H1 (cell line): Measurements from ENCODE around the gene SEMA3G. TPM values are rescaled to one million over a fixed set of nuclear protein-coding genes. Genes with fewer than 3 reads are reported as not detected.

Source experiments
- CTCF ChIA-PET: fragments of 300-600 bp; sonication (Branson Sonifier 250); formaldehyde crosslinking; loops from one replicate; lab custom pipeline; 2021; ENCODE audit not compliant: partially characterized antibody; lab: Charles Lee
- POLR2A ChIA-PET: fragments of 300-600 bp; sonication (Branson Sonifier 250); formaldehyde crosslinking; loops from one replicate; lab custom pipeline; 2021; ENCODE audit warnings: inconsistent platforms; ENCODE audit not compliant: partially characterized antibody; lab: Charles Lee
- DNase-seq, 2 experiments: peaks; one replicate each; pipeline versions ENCODE4 v3.0.0 to v3.0.0-alpha.2; 2010 to 2022; ENCODE audit warnings: low spot score in 2 of 2, low read depth in 1 of 2, mixed read lengths in 1 of 2
- FAIRE-seq: peaks from 2 replicates; lab custom pipeline; 2011; peaks lifted over from hg19 to GRCh38; lab: Jason Lieb, UNC
- H2AFZ ChIP-seq: 2 replicates; pipeline ENCODE4 v1.8.1; 2012; ENCODE audit warnings: low read length, inconsistent platforms
- H2AK5ac ChIP-seq: 2 replicates; pipeline ENCODE4 v1.6.1; 2013; ENCODE audit warnings: low read depth, low read length
- H2BK120ac ChIP-seq: replicated peaks from 2 replicates; pipeline ENCODE3; 2013; ENCODE audit warnings: low read depth, low read length, inconsistent platforms
- H2BK12ac ChIP-seq: 2 replicates; pipeline ENCODE4 v1.6.1; 2013; ENCODE audit warnings: low read depth, low read length
- H2BK15ac ChIP-seq: 2 replicates; pipeline ENCODE4 v1.6.1; 2013; ENCODE audit warnings: low read length
- H2BK20ac ChIP-seq: 2 replicates; pipeline ENCODE4 v1.6.1; 2013; ENCODE audit warnings: low read length
- H2BK5ac ChIP-seq: 2 replicates; pipeline ENCODE4 v1.6.1; 2013; ENCODE audit warnings: low read depth, low read length
- H3K14ac ChIP-seq: 2 replicates; pipeline ENCODE4 v1.6.1; 2013; ENCODE audit warnings: inconsistent platforms; ENCODE audit not compliant: insufficient read length
- H3K18ac ChIP-seq: 2 replicates; pipeline ENCODE4 v1.6.1; 2013; ENCODE audit warnings: low read length; ENCODE audit errors: extremely low read depth
- H3K23ac ChIP-seq: 2 replicates; pipeline ENCODE4 v1.6.1; 2013; ENCODE audit warnings: inconsistent platforms; ENCODE audit not compliant: insufficient read length
- H3K23me2 ChIP-seq: 2 replicates; pipeline ENCODE4 v1.6.1; 2013; ENCODE audit warnings: low read depth, low read length
- H3K27ac ChIP-seq: 2 replicates; pipeline ENCODE4 v1.6.1; 2011; ENCODE audit warnings: low read depth, low read length, inconsistent platforms
- H3K27me3 ChIP-seq, 4 experiments: replicated peaks in 1 of 4; 1 replicate in 1 of 4; 2 replicates in 3 of 4; pipeline versions ENCODE4 v1.6.1 to v1.8.1; 2011 to 2013; ENCODE audit warnings: low read length in 3 of 4, mild to moderate bottlenecking in 3 of 4, inconsistent platforms in 2 of 4, mixed read lengths in 2 of 4, moderate library complexity in 1 of 4; ENCODE audit not compliant: control insufficient read depth in 3 of 4, insufficient read depth in 3 of 4; ENCODE audit errors: extremely low read depth in 1 of 4
- H3K36me3 ChIP-seq, 4 experiments: 2 replicates each; pipeline versions ENCODE4 v1.6.1 to v1.8.1; 2011 to 2013; ENCODE audit warnings: mild to moderate bottlenecking in 4 of 4, low read length in 3 of 4, moderate library complexity in 2 of 4, control low read depth in 1 of 4, inconsistent platforms in 1 of 4; ENCODE audit not compliant: insufficient read depth in 4 of 4, control insufficient read depth in 2 of 4
- H3K4ac ChIP-seq: replicated peaks from 2 replicates; pipeline ENCODE3; 2013; ENCODE audit warnings: low read length, low read depth, mixed read lengths, inconsistent platforms; ENCODE audit not compliant: insufficient read length
- H3K4me1 ChIP-seq, 4 experiments: replicated peaks in 1 of 4; 1 replicate in 1 of 4; 2 replicates in 3 of 4; pipeline versions ENCODE4 v1.6.1 to v1.8.1; 2011 to 2013; ENCODE audit warnings: low read length in 3 of 4, inconsistent platforms in 2 of 4, mixed read lengths in 1 of 4; ENCODE audit not compliant: insufficient read depth in 4 of 4, control insufficient read depth in 3 of 4
- H3K4me2 ChIP-seq, 2 experiments: 2 replicates each; pipeline versions ENCODE4 v1.6.1 to v1.8.1; 2011 to 2013; ENCODE audit warnings: low read depth in 2 of 2, low read length in 2 of 2, control low read depth in 1 of 2, inconsistent platforms in 1 of 2, mild to moderate bottlenecking in 1 of 2; ENCODE audit not compliant: insufficient read depth in 1 of 2
- H3K4me3 ChIP-seq, 4 experiments: fragments of 200-600, 300-600 bp in 1 of 4; sonication (generic), shearing (Covaris generic), sonication (Bioruptor Twin) in 1 of 4; 2 replicates each; pipeline versions ENCODE4 v1.5.1 to v1.8.1; 2011 to 2016; ENCODE audit warnings: low read length in 4 of 4, low read depth in 3 of 4, control low read depth in 2 of 4, inconsistent platforms in 2 of 4, mild to moderate bottlenecking in 2 of 4, mixed read lengths in 1 of 4, moderate library complexity in 1 of 4; ENCODE audit not compliant: insufficient read depth in 2 of 4; ENCODE audit errors: extremely low read depth in 1 of 4
- H3K56ac ChIP-seq: replicated peaks from 2 replicates; pipeline ENCODE3; 2013; ENCODE audit warnings: low read depth, mild to moderate bottlenecking, mixed read lengths, low read length, inconsistent platforms; ENCODE audit not compliant: insufficient read length
- H3K79me1 ChIP-seq: 2 replicates; pipeline ENCODE4 v1.6.1; 2013; ENCODE audit warnings: low read depth, low read length, control low read depth
- H3K79me2 ChIP-seq, 2 experiments: 2 replicates each; pipeline versions ENCODE4 v1.6.1 to v1.8.1; 2012 to 2013; ENCODE audit warnings: low read length in 2 of 2, mild to moderate bottlenecking in 2 of 2, inconsistent platforms in 1 of 2; ENCODE audit not compliant: insufficient read depth in 2 of 2, control insufficient read depth in 1 of 2
- H3K9ac ChIP-seq, 4 experiments: replicated peaks in 1 of 4; 1 replicate in 1 of 4; 2 replicates in 3 of 4; pipeline versions ENCODE4 v1.6.1 to v1.8.1; 2011 to 2013; ENCODE audit warnings: low read depth in 3 of 4, low read length in 3 of 4, control low read depth in 2 of 4, mild to moderate bottlenecking in 2 of 4, moderate library complexity in 2 of 4, inconsistent platforms in 1 of 4; ENCODE audit errors: extremely low read depth in 1 of 4
- H3K9me3 ChIP-seq, 2 experiments: 2 replicates each; pipeline versions ENCODE4 v1.6.1 to v1.8.1; 2012 to 2013; ENCODE audit warnings: mild to moderate bottlenecking in 2 of 2, moderate library complexity in 2 of 2, control low read depth in 1 of 2, inconsistent platforms in 1 of 2, low read depth in 1 of 2, low read length in 1 of 2, mixed read lengths in 1 of 2; ENCODE audit not compliant: insufficient read depth in 2 of 2
- H4K20me1 ChIP-seq, 2 experiments: replicated peaks in 1 of 2; 2 replicates each; pipeline versions ENCODE3 to v1.8.1; 2011 to 2013; ENCODE audit warnings: inconsistent platforms in 2 of 2, low read length in 2 of 2, mild to moderate bottlenecking in 1 of 2; ENCODE audit not compliant: insufficient read depth in 2 of 2, control insufficient read depth in 1 of 2
- H4K5ac ChIP-seq: 2 replicates; pipeline ENCODE4 v1.6.1; 2013; ENCODE audit warnings: low read length, low read depth, mixed read lengths, inconsistent platforms; ENCODE audit not compliant: insufficient read length
- H4K8ac ChIP-seq: 2 replicates; pipeline ENCODE4 v1.8.0; 2013; ENCODE audit warnings: mild to moderate bottlenecking, moderate library complexity, low read length, inconsistent platforms; ENCODE audit not compliant: insufficient read depth; ENCODE audit errors: extremely low read depth
- H4K91ac ChIP-seq: replicated peaks from 2 replicates; pipeline ENCODE3; 2013; ENCODE audit warnings: low read length, mixed read lengths, inconsistent platforms; ENCODE audit not compliant: insufficient read length
- CHD1 ChIP-seq: IDR thresholded peaks from 2 replicates; pipeline ENCODE4 v1.6.1; 2012; ENCODE audit warnings: low read depth, low read length, improper control_type of control experiment
- E2F6 ChIP-seq: IDR thresholded peaks from 2 replicates; pipeline ENCODE4 v1.6.1; 2012; ENCODE audit warnings: inconsistent platforms
- EGR1 ChIP-seq: IDR thresholded peaks from 2 replicates; pipeline ENCODE4 v1.6.1; 2011; ENCODE audit warnings: low read depth, low read length, borderline replicate concordance
- FOSL1 ChIP-seq: IDR thresholded peaks from 2 replicates; pipeline ENCODE4 v1.6.1; 2011; ENCODE audit warnings: mild to moderate bottlenecking, low read depth, low read length, moderate library complexity; ENCODE audit not compliant: insufficient read depth
- KDM1A ChIP-seq: fragments of 200-600, 300-600 bp; sonication (generic); IDR thresholded peaks from 2 replicates; pipeline ENCODE4 v1.7.1; 2016; ENCODE audit warnings: mild to moderate bottlenecking, low read length, borderline replicate concordance
- POU5F1 ChIP-seq: IDR thresholded peaks from 2 replicates; pipeline ENCODE4 v1.6.1; 2011; ENCODE audit warnings: low read depth, mild to moderate bottlenecking, low read length, moderate library complexity
- SRF ChIP-seq: IDR thresholded peaks from 2 replicates; pipeline ENCODE4 v1.6.1; 2011; ENCODE audit warnings: mild to moderate bottlenecking, low read depth, low read length, moderate library complexity
- WGBS, 2 experiments: shearing (Covaris generic) in 1 of 2; methylation state at CpG; one replicate each; pipeline versions ENCODE4 v1.1.6 to v1.1.7; 2013 to 2015; ENCODE audit warnings: low lambda C conversion rate in 2 of 2, mixed read lengths in 2 of 2, inconsistent platforms in 1 of 2, low coverage in 1 of 2, missing lambda C conversion rate in 1 of 2; ENCODE audit not compliant: insufficient replicate concordance in 2 of 2, insufficient coverage in 1 of 2, insufficient read length in 1 of 2; ENCODE audit errors: extremely low coverage in 1 of 2, missing lambda C conversion rate in 1 of 2; 5-methylcytosine and 5-hydroxymethylcytosine counted together
- polyA plus RNA-seq, 7 experiments: library from polyadenylated mRNA; depleted of rRNA in 3 of 7; stranded (reverse) in 5 of 7; unstranded in 2 of 7; fragments of >200 nt in 5 of 7; fragments of 200-250 nt in 2 of 7; gene quantifications; 1 replicate in 5 of 7; 2 replicates in 1 of 7; 4 replicates in 1 of 7; pipeline versions ENCODE4 v1.2.1 to v1.2.3, GENCODE V29; 2011 to 2013; ENCODE audit warnings: missing spikeins in 2 of 7, mixed read lengths in 2 of 7
- total RNA-seq: library from RNA; stranded (reverse); fragmentation: NEBNext Ultra II Directional; extraction: Animal tissue kit (Norgen Biotek cat#: 25700); gene quantifications from 2 replicates; pipeline ENCODE4 v1.2.1, GENCODE V29; 2021
- TF ChIP-seq, protein P1 (sequence below): IDR thresholded peaks from 2 replicates; pipeline ENCODE4 v1.6.1; 2011; ENCODE audit warnings: low read length, improper control_type of control experiment
- TF ChIP-seq, protein P2 (sequence below): IDR thresholded peaks from 2 replicates; pipeline ENCODE4 v1.6.1; 2012; ENCODE audit warnings: inconsistent platforms

The SEMA3G gene
- total and polyA plus RNA-seq, 2 of the 8 experiments (the other 6 are each of a cell fraction or from before 2014, with no cell fraction given): 0.95 to 1.5 TPM

GRCh38 chr3:52480768-52481715 is 36.1 kb upstream of the SEMA3G start:
- no peak overlapping the region for H2BK20ac ChIP-seq
- no peak overlapping the region for H2BK120ac ChIP-seq
- H3K18ac ChIP-seq: no peak overlapping the region
- no peak overlapping the region for H2AFZ ChIP-seq
- H3K23ac ChIP-seq: no peak overlapping the region
- H3K27ac ChIP-seq: no peak overlapping the region
- no peak overlapping the region for H2BK12ac ChIP-seq
- H3K4me1 ChIP-seq: no peaks in the 10 kb centered on the region
- no peak for FAIRE-seq
- H3K79me2 ChIP-seq: no peaks in the 10 kb centered on the region
- peaks cover 0 to 15% of the 10 kb centered on the region in 2 experiments for H4K20me1 ChIP-seq
- H3K9me3 ChIP-seq: no peaks in the 10 kb centered on the region
- WGBS, 2 experiments: 97% methylated on average over 27 of the region's 27 CpGs; no CpG with 5 or more reads in 1 of the 2 experiments
- H3K23me2 ChIP-seq: no peaks in the 10 kb centered on the region
- H2BK5ac ChIP-seq: no peak overlapping the region
- no peak for DNase-seq
- no peak overlapping the region for H3K4ac ChIP-seq
- CTCF ChIA-PET: interaction anchor here (0.6 to 3.1 kb wide), 17 partner anchors 9 to 314 kb away, joined by 3 to 28 read pairs (median 6); partner anchors contain the start of gene STAB1
- H3K56ac ChIP-seq: no peak overlapping the region
- peaks cover 2% of the 10 kb centered on the region; the same call in 1 of the 2 replicates for H3K79me1 ChIP-seq
- H3K9ac ChIP-seq: no peak overlapping the region
- no peak overlapping the region for H2BK15ac ChIP-seq
- H3K4me3 ChIP-seq: no peak overlapping the region
- H4K8ac ChIP-seq: no peak overlapping the region
- H4K91ac ChIP-seq: no peak overlapping the region
- peaks cover 35 to 60% (median 46%) of the 10 kb centered on the region in 4 experiments for H3K36me3 ChIP-seq
- no peak overlapping the region for H3K14ac ChIP-seq
- POLR2A ChIA-PET: interaction anchor here (1.2 to 2.1 kb wide), 3 partner anchors 8 to 34 kb away, joined by 5 to 6 read pairs (median 5); partner anchors contain the start of gene STAB1
- H4K5ac ChIP-seq: no peak overlapping the region
- no peaks in the 10 kb centered on the region for H3K27me3 ChIP-seq
- no peak overlapping the region for H2AK5ac ChIP-seq
- no peak overlapping the region for H3K4me2 ChIP-seq
- no peak for TF ChIP-seq SRF
- TF ChIP-seq FOSL1: no peak
- TF ChIP-seq, protein P1, sequence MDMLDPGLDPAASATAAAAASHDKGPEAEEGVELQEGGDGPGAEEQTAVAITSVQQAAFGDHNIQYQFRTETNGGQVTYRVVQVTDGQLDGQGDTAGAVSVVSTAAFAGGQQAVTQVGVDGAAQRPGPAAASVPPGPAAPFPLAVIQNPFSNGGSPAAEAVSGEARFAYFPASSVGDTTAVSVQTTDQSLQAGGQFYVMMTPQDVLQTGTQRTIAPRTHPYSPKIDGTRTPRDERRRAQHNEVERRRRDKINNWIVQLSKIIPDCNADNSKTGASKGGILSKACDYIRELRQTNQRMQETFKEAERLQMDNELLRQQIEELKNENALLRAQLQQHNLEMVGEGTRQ: no peak
- TF ChIP-seq, protein P2, sequence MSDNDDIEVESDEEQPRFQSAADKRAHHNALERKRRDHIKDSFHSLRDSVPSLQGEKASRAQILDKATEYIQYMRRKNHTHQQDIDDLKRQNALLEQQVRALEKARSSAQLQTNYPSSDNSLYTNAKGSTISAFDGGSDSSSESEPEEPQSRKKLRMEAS: no peak
- TF ChIP-seq CHD1: no peak
- no peak for TF ChIP-seq POU5F1
- no peak for TF ChIP-seq E2F6
- no peak for TF ChIP-seq KDM1A
- no peak for TF ChIP-seq EGR1
